ENCODE results near the gene NAB2.

Gene NAB2, protein sequence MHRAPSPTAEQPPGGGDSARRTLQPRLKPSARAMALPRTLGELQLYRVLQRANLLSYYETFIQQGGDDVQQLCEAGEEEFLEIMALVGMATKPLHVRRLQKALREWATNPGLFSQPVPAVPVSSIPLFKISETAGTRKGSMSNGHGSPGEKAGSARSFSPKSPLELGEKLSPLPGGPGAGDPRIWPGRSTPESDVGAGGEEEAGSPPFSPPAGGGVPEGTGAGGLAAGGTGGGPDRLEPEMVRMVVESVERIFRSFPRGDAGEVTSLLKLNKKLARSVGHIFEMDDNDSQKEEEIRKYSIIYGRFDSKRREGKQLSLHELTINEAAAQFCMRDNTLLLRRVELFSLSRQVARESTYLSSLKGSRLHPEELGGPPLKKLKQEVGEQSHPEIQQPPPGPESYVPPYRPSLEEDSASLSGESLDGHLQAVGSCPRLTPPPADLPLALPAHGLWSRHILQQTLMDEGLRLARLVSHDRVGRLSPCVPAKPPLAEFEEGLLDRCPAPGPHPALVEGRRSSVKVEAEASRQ

DNA sequence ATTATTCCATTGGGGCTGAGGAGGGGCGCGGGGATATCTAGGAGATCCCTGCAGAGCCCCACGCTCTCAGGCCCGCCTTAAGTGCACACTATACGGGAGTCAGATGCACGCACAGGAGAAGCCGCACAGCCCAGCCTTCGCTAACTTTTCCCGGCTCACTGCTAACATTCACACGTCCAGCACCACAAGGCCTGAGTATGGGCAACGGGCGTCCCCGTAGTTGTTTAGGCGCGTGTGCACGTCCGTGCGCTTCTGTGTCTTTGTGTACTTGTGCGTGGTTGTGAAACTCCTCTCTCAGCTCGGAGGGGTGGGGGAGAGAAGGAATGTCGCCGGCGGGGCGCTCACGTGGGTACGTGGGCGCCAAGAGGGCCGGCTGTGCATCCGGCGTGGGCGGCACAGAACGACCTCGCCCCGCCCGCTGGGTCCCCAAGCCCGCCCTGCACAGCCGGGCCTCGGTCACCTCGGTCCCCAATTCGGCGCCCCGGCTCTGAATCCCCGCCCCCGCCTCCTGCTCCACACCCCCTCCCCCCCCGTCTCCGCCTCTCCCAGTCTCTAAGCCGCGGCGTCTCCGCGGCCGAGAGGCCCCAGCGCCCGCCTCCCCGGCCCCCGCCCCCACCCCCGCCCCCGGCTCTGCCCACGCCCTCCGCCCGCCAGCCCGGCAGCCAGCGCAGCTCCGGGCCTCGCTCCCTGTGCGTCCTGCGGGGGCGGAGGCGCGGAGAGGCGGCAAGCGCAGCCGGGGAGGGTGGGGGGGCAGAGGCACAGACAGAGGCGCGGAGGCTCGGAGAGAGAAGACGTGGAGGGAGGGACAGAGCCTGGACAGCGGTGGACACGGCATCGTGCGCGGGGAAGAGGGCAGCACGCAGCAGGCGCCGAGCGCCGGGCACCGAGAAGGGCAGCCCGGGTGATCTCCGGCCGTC, at the start of gene NAB2:
Gene NAB2 (plus strand): TSS at position 761 of the 917 bp plus-strand sequence. CDS start 158 bp downstream, outside the sequence.
- Histone ChIP-seq H3K9ac (ENCODE audit: low read length) (peak within 1 kb of the TSS; percentile 76), H3K4me3 (ENCODE audit: low read length) (peak within 1 kb of the TSS; percentile 43), H3K27me3 (ENCODE audit: control insufficient read depth, insufficient read depth, low read length) (no peaks in the 10 kb centered on the region), H3K36me3 (ENCODE audit: control insufficient read depth, insufficient read depth, low read length) (no peaks in the 10 kb centered on the region), H3K9me3 (ENCODE audit: control insufficient read depth, low read length) (no peaks in the 10 kb centered on the region), H3K4me1 (ENCODE audit: control insufficient read depth, insufficient read depth, low read length) (peaks cover 31% of the 10 kb centered on the region)

DNA sequence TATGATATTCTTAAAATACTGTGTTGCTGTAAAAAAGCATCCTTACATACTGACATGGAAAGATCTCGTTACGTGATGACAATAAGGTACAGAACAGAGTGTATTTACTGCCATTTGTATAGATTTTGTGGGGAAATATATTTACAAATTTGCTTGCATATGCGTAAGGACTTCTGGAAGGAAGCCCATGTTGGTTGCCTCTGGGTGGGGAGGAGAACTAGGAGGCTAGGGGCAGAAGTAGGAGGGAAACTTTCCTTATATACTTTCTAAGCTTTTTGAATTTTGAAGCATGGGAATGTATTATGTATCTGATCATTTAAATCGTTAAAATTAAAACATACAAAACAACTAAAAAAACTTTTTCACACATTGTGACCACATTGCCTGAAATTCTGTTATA, 48.7 kb upstream of the NAB2 start:
- H3K9ac ChIP-seq (ENCODE audit: low read length): no peak overlapping the region
- no peaks in the 10 kb centered on the region for H3K27me3 ChIP-seq (ENCODE audit: control insufficient read depth, insufficient read depth, low read length)
- H3K4me1 ChIP-seq (ENCODE audit: control insufficient read depth, insufficient read depth, low read length): no peaks in the 10 kb centered on the region
- no peaks in the 10 kb centered on the region for H3K9me3 ChIP-seq (ENCODE audit: control insufficient read depth, low read length)
- peaks cover 4% of the 10 kb centered on the region for H3K36me3 ChIP-seq (ENCODE audit: control insufficient read depth, insufficient read depth, low read length)
- no peak overlapping the region for H3K4me3 ChIP-seq (ENCODE audit: low read length)

DNA sequence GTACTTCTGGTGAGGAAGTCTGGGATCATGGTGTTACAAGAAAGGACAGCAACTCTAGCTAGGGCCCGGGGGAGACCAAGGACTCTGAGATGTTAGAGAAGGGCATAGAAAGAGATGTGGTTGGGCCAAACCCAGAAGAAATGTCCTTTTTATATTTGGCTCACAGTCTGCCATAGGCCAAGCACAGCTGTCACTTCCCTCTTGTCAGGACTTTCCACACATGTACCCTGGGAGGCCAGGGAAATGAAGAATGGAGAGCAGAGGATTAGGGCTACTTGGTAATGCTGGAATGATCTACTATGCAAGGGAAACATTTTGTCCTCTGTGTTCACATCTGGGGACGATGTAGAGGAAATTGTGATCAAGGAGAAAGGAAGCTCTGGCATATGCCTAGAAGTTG, 48.2 kb upstream of the NAB2 start:
- Histone ChIP-seq H3K9me3 (ENCODE audit: control insufficient read depth, low read length) (no peaks in the 10 kb centered on the region), H3K4me3 (ENCODE audit: low read length) (no peak overlapping the region), H3K36me3 (ENCODE audit: control insufficient read depth, insufficient read depth, low read length) (peaks cover 4% of the 10 kb centered on the region), H3K4me1 (ENCODE audit: control insufficient read depth, insufficient read depth, low read length) (no peaks in the 10 kb centered on the region), H3K9ac (ENCODE audit: low read length) (no peak overlapping the region), H3K27me3 (ENCODE audit: control insufficient read depth, insufficient read depth, low read length) (no peaks in the 10 kb centered on the region)

DNA sequence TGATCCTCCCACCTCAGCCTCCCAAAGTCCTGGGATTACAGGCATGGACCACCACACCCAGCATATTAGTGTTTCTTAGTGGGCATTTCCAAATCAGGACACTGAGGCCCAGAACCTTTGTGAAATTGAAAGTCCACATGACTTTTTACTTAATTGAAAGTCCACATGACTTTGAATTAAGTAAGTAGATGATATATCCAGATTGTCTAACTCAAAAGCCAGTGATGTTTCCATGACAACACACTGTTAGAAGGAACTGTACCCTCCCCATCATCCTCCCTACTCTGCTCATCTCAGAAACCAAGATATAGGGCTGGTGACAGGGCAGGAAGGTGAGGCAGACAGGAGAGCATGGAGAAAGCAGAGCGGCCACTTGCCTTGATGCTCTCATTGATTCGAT, 46.2 kb upstream of the NAB2 start:
- H3K27me3 ChIP-seq (ENCODE audit: control insufficient read depth, insufficient read depth, low read length): no peaks in the 10 kb centered on the region
- H3K4me1 ChIP-seq (ENCODE audit: control insufficient read depth, insufficient read depth, low read length): peaks cover 14% of the 10 kb centered on the region
- H3K9ac ChIP-seq (ENCODE audit: low read length): no peak overlapping the region
- H3K9me3 ChIP-seq (ENCODE audit: control insufficient read depth, low read length): no peaks in the 10 kb centered on the region
- H3K36me3 ChIP-seq (ENCODE audit: control insufficient read depth, insufficient read depth, low read length): peaks cover 2% of the 10 kb centered on the region
- no peak overlapping the region for H3K4me3 ChIP-seq (ENCODE audit: low read length)

DNA sequence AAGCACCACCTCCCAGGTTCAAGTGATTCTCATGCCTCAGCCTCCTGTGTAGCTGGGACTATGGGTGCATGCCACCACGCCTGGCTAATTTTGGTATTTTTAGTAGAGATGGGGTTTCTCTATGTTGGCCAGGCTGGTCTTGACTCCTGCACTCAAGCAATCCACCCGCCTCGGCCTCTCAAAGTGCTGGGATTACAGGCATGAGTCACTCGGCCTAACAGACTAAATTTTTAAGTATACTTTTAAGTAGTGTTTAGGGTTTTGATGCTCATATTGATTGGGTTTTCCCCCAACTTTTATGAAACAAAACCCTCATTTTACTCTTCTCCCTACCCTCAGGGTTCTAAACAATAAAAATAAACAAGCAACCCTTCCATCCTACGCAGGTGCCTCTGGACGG, 44.4 kb upstream of the NAB2 start:
- no peak overlapping the region for H3K9ac ChIP-seq (ENCODE audit: low read length)
- H3K9me3 ChIP-seq (ENCODE audit: control insufficient read depth, low read length): no peaks in the 10 kb centered on the region
- no peaks in the 10 kb centered on the region for H3K27me3 ChIP-seq (ENCODE audit: control insufficient read depth, insufficient read depth, low read length)
- H3K36me3 ChIP-seq (ENCODE audit: control insufficient read depth, insufficient read depth, low read length): no peaks in the 10 kb centered on the region
- peaks cover 27% of the 10 kb centered on the region for H3K4me1 ChIP-seq (ENCODE audit: control insufficient read depth, insufficient read depth, low read length)
- H3K4me3 ChIP-seq (ENCODE audit: low read length): no peak overlapping the region

DNA sequence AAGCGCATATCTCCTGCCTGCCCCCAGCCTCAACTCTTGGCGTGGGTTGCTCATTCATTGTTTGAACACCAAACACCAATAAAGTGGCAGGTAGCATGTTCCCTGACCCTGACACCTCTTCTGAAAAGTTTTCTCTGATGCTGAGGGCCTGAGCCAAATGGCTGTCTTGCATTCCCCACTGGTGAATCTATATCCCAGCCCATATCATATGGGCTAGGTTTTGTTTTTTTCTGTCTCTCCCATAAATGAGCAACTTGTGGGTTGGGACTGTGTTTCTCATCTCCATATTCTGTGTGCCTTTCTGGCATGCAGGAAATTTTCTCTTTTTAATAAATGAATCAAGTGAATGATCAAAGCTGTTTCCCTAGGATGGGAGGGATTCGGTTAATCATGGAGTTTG, 44.0 kb upstream of the NAB2 start:
- no peak overlapping the region for H3K9ac ChIP-seq (ENCODE audit: low read length)
- H3K9me3 ChIP-seq (ENCODE audit: control insufficient read depth, low read length): no peaks in the 10 kb centered on the region
- no peaks in the 10 kb centered on the region for H3K27me3 ChIP-seq (ENCODE audit: control insufficient read depth, insufficient read depth, low read length)
- no peak overlapping the region for H3K4me3 ChIP-seq (ENCODE audit: low read length)
- H3K4me1 ChIP-seq (ENCODE audit: control insufficient read depth, insufficient read depth, low read length): peaks cover 27% of the 10 kb centered on the region
- no peaks in the 10 kb centered on the region for H3K36me3 ChIP-seq (ENCODE audit: control insufficient read depth, insufficient read depth, low read length)

DNA sequence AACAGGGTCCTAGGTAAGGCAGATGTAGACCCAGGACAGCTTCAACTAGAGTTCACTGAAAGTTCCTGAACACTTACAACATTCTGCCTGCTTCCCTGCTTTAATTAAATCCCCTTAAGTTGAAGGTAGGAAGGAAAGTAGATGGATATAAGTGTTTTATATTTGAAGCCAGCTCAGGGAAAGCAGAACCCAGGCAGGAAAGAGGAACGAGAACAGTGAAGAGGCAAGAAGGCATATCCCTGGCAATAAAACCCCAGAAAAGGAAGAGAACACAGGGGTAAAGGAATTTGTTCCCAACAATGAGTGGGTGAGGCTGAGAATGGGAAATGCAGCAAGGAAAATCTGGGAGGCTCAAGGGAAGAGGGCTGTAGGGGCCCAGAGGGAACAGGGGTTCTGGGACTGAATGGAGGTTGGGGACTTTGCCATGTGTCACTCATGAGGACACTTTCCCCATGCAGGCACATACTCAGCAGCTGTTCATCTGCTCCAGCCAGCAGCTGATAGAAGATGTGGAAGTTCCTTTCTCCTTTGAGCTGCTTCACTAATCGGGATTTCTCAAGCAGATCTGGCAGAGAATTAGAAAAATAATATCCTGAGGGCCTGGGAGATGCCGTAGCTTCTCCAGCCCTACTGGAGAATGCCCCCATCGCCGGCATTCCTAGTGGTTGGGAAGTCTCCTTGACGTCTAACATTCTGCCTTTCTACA, 42.7 kb upstream of the NAB2 start:
- no peaks in the 10 kb centered on the region for H3K9me3 ChIP-seq (ENCODE audit: control insufficient read depth, low read length)
- no peaks in the 10 kb centered on the region for H3K36me3 ChIP-seq (ENCODE audit: control insufficient read depth, insufficient read depth, low read length)
- no peak overlapping the region for H3K4me3 ChIP-seq (ENCODE audit: low read length)
- peaks cover 40% of the 10 kb centered on the region for H3K4me1 ChIP-seq (ENCODE audit: control insufficient read depth, insufficient read depth, low read length)
- H3K27me3 ChIP-seq (ENCODE audit: control insufficient read depth, insufficient read depth, low read length): no peaks in the 10 kb centered on the region
- H3K9ac ChIP-seq (ENCODE audit: low read length): no peak overlapping the region

DNA sequence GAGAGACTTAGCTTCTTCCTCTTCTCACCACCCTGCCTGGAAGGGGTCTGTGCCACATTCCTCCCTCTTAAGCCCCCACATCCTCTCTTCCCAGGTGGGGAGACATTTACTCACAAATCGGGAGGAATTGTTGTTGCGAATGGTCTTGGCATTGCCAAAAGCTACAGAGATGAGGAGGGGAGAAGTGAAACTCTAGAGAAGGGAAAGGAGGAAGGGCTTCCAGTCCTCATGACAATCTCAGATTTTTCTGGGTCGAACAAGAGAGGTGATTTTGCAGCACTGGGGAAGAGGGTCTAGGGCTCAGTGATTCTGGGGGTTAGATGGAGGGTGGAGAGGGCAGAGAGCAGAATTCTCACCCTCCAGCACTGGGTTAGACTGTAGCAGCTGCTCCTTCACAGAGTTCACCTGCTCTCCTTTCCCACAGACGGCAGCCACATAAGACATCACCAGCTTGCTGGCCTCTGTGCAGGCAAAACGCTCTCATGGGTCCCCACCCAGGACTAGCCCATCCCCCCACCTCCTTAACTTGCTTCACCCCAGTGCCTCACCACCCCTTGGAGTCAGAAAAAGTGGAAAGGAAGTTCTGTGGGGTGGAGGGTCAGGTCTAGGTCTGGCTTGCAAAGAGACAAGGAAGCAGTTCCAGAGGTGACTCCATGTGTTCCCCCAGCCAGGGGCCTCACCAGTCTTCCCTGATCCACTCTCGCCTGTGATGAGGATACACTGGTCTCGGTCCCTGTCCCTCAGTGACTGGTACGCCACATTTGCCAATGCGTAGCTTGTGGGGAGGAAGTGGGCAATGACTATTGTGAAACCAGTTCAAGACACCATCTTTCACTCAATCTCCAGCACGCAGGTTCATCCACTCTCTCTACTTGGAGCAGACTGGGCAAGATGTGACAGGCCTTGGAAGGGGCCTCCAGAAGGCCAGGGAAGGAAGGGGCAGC, 41.7 kb upstream of the NAB2 start:
- Histone ChIP-seq H3K9ac (ENCODE audit: low read length) (no peak overlapping the region), H3K27me3 (ENCODE audit: control insufficient read depth, insufficient read depth, low read length) (no peaks in the 10 kb centered on the region), H3K36me3 (ENCODE audit: control insufficient read depth, insufficient read depth, low read length) (no peaks in the 10 kb centered on the region), H3K9me3 (ENCODE audit: control insufficient read depth, low read length) (no peaks in the 10 kb centered on the region), H3K4me1 (ENCODE audit: control insufficient read depth, insufficient read depth, low read length) (peaks cover 40% of the 10 kb centered on the region), H3K4me3 (ENCODE audit: low read length) (no peak overlapping the region)

DNA sequence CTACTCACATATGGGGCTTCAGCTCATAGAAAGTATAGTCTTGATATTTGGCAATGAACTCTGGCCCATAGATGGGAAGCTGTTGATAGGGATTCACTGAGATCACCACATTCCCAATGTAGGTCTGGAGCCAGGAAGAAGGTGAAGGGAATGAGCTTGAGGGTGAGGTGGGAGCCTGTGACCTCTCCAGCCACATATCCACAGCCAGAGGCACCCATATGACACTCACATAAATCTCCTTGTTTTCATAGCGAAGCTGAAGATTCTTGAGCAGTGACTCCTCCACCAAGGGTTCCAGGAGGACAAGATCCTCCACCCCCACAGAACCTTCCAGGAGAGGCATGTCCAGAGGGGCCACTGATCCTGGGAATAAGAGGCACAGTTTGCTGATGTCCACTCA, 40.9 kb upstream of the NAB2 start:
- H3K4me1 ChIP-seq (ENCODE audit: control insufficient read depth, insufficient read depth, low read length): peaks cover 40% of the 10 kb centered on the region
- peak overlapping the region; percentile 66 for H3K9ac ChIP-seq (ENCODE audit: low read length)
- H3K4me3 ChIP-seq (ENCODE audit: low read length): no peak overlapping the region
- no peaks in the 10 kb centered on the region for H3K36me3 ChIP-seq (ENCODE audit: control insufficient read depth, insufficient read depth, low read length)
- H3K9me3 ChIP-seq (ENCODE audit: control insufficient read depth, low read length): no peaks in the 10 kb centered on the region
- H3K27me3 ChIP-seq (ENCODE audit: control insufficient read depth, insufficient read depth, low read length): no peaks in the 10 kb centered on the region

DNA sequence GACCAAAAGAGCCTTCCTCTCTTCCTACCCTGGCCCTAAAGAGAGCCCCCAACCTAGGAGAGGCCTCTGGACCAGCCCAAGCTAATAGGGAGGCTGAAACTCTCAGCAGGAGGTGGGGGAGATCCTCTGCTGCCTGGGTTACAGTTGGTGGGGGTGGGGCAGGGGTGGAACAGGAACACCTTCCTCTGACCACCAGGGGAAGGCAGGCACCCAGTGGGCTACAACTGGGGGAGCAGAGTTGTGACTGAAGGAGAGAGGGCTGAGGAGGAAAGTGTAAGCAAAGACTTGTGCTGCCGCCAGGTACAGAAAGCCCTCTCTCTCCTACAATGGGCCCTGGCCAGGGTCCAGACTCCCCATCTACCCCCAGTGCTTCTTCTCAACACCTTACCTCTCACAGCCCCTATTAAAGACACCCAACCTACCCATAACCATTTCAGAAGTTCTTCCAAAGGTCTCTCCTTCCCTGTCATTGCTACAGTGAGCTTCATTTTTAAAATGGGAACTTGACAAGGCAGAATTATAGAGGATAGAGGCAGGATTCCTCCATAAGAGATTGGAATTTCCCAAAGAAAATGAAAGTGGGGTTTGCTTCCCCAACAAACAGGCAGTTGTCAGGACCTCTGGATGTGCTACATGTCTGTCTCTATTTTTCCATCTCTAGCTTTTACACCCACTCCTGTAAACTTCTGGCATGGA, 40.3 kb upstream of the NAB2 start:
- H3K4me1 ChIP-seq (ENCODE audit: control insufficient read depth, insufficient read depth, low read length): peaks cover 40% of the 10 kb centered on the region
- H3K9me3 ChIP-seq (ENCODE audit: control insufficient read depth, low read length): no peaks in the 10 kb centered on the region
- no peaks in the 10 kb centered on the region for H3K36me3 ChIP-seq (ENCODE audit: control insufficient read depth, insufficient read depth, low read length)
- peak overlapping the region; percentile 66 for H3K9ac ChIP-seq (ENCODE audit: low read length)
- H3K4me3 ChIP-seq (ENCODE audit: low read length): peak overlapping the region; percentile 61
- no peaks in the 10 kb centered on the region for H3K27me3 ChIP-seq (ENCODE audit: control insufficient read depth, insufficient read depth, low read length)
